HAP-1 (cell line): ENCODE data around the gene AMH.
"Not testable (repeated sequence)": the region's sequence is repeated elsewhere in the genome, so short reads cannot be mapped to it uniquely, and the experiment has no call there.

Experiments used
- DNase-seq, 2 experiments: peaks; one replicate each; pipeline ENCODE4 v3.0.0-alpha.2; 2016 to 2020; ENCODE audit warnings: low spot score in 2 of 2
- H3K27me3 ChIP-seq: fragments of 250-450 bp; sonication (Bioruptor Pico); 2 replicates; pipeline ENCODE4 v1.5.1; 2020; ENCODE audit warnings: low read depth, mild to moderate bottlenecking, moderate library complexity
- H3K36me3 ChIP-seq: fragments of 250-450 bp; sonication (Bioruptor Pico); replicated peaks from 2 replicates; pipeline ENCODE4 v1.5.1; 2020; ENCODE audit warnings: mild to moderate bottlenecking
- H3K4me1 ChIP-seq: fragments of 250-450 bp; sonication (Bioruptor Pico); 2 replicates; pipeline ENCODE4 v1.5.1; 2020; ENCODE audit warnings: mild to moderate bottlenecking
- H3K4me3 ChIP-seq: fragments of 250-450 bp; sonication (Bioruptor Pico); 2 replicates; pipeline ENCODE4 v1.5.1; 2020; ENCODE audit warnings: mild to moderate bottlenecking, moderate library complexity
- H3K9me3 ChIP-seq: fragments of 250-450 bp; sonication (Bioruptor Pico); 2 replicates; pipeline ENCODE4 v1.5.1; 2020; ENCODE audit warnings: mild to moderate bottlenecking, moderate library complexity
- in situ Hi-C: fragments of 300-500 bp; cut with MboI; formaldehyde crosslinking; loops from 3 replicates; pipeline ENCODE4 v1.14.3; 2020; ENCODE audit warnings: low sequenced_read_pairs, inconsistent platforms, mixed read lengths

Gene AMH

GRCh38 chr19:2249010-2249866 lies at the start of gene AMH:
Gene AMH, plus strand, starts transcription at chr19:2249323. Its CDS starts 10 bp downstream, at chr19:2249333.
- in situ Hi-C loops = no loop called here
- Histone ChIP-seq H3K27me3 (no peaks in the 10 kb centered on the region), H3K4me3 (no peak within 1 kb of the TSS), H3K4me1 (no peaks in the 10 kb centered on the region), H3K36me3 (peaks cover 43% of the 10 kb centered on the region), H3K9me3 (no peaks in the 10 kb centered on the region)
- DNase-seq = no peak

GRCh38 chr19:2199861-2200623 lies 49.1 kb upstream of the AMH start:
- no peaks in the 10 kb centered on the region for H3K4me1 ChIP-seq
- no peaks in the 10 kb centered on the region for H3K27me3 ChIP-seq
- in situ Hi-C loops = no loop called here
- peaks cover 31% of the 10 kb centered on the region for H3K36me3 ChIP-seq
- no peaks in the 10 kb centered on the region for H3K9me3 ChIP-seq
- no peak overlapping the region for H3K4me3 ChIP-seq
- DNase-seq = no peak

- H3K36me3 ChIP-seq = peaks cover 24% of the 10 kb centered on the region
- H3K9me3 ChIP-seq, H3K4me1 ChIP-seq, in situ Hi-C loops, H3K27me3 ChIP-seq, H3K4me3 ChIP-seq, DNase-seq: not testable (repeated sequence)
These were observed 48.4 kb upstream of the AMH start for GRCh38 chr19:2200624-2201294.

- Histone ChIP-seq H3K36me3 (peaks cover 16% of the 10 kb centered on the region), H3K27me3 (no peaks in the 10 kb centered on the region), H3K9me3 (no peaks in the 10 kb centered on the region), H3K4me1 (no peaks in the 10 kb centered on the region), H3K4me3 (no peak overlapping the region)
- in situ Hi-C loops = no loop called here
- no peak for DNase-seq
These were observed 47.5 kb upstream of the AMH start for GRCh38 chr19:2201473-2202148.

- Histone ChIP-seq H3K36me3 (peaks cover 22% of the 10 kb centered on the region), H3K4me1 (no peaks in the 10 kb centered on the region), H3K27me3 (no peaks in the 10 kb centered on the region), H3K9me3 (no peaks in the 10 kb centered on the region), H3K4me3 (no peak overlapping the region)
- DNase-seq = no peak
- in situ Hi-C loops = no loop called here
These were observed 46.8 kb upstream of the AMH start for GRCh38 chr19:2202366-2202765.

GRCh38 chr19:2207008-2207407 lies 42.1 kb upstream of the AMH start:
- in situ Hi-C loops = no loop called here
- no peak for DNase-seq
- Histone ChIP-seq H3K36me3 (peaks cover 32% of the 10 kb centered on the region), H3K27me3 (no peaks in the 10 kb centered on the region), H3K4me1 (no peaks in the 10 kb centered on the region), H3K4me3 (no peak overlapping the region), H3K9me3 (no peaks in the 10 kb centered on the region)

GRCh38 chr19:2207991-2208860 lies 40.9 kb upstream of the AMH start:
- in situ Hi-C loops = no loop called here
- H3K36me3 ChIP-seq = peaks cover 45% of the 10 kb centered on the region
- H3K4me3 ChIP-seq = no peak overlapping the region
- peak in 1 of 2 experiments; percentile 50 for DNase-seq
- H3K9me3 ChIP-seq = no peaks in the 10 kb centered on the region
- H3K4me1 ChIP-seq = no peaks in the 10 kb centered on the region
- no peaks in the 10 kb centered on the region for H3K27me3 ChIP-seq

GRCh38 chr19:2208975-2209374 lies 40.1 kb upstream of the AMH start:
- DNase-seq = no peak
- peaks cover 50% of the 10 kb centered on the region for H3K36me3 ChIP-seq
- in situ Hi-C loops = no loop called here
- H3K9me3 ChIP-seq = no peaks in the 10 kb centered on the region
- H3K27me3 ChIP-seq = no peaks in the 10 kb centered on the region
- H3K4me1 ChIP-seq = no peaks in the 10 kb centered on the region
- no peak overlapping the region for H3K4me3 ChIP-seq

- Histone ChIP-seq H3K9me3 (no peaks in the 10 kb centered on the region), H3K36me3 (peaks cover 53% of the 10 kb centered on the region)
These were observed 39.7 kb upstream of the AMH start for GRCh38 chr19:2209408-2209807.

GRCh38 chr19:2210206-2210605 lies 38.9 kb upstream of the AMH start:
- H3K36me3 ChIP-seq = peaks cover 61% of the 10 kb centered on the region
- no peaks in the 10 kb centered on the region for H3K4me1 ChIP-seq
- H3K9me3 ChIP-seq = no peaks in the 10 kb centered on the region
- DNase-seq = no peak
- no peak overlapping the region for H3K4me3 ChIP-seq
- in situ Hi-C loops = no loop called here
- no peaks in the 10 kb centered on the region for H3K27me3 ChIP-seq

More at GRCh38 chr19:2209408-2209807, 39.7 kb upstream of the AMH start:
- DNase-seq = no peak
- no peaks in the 10 kb centered on the region for H3K27me3 ChIP-seq
- no peaks in the 10 kb centered on the region for H3K4me1 ChIP-seq
- in situ Hi-C loops = no loop called here
- no peak overlapping the region for H3K4me3 ChIP-seq

- Histone ChIP-seq H3K36me3 (peaks cover 71% of the 10 kb centered on the region), H3K9me3 (no peaks in the 10 kb centered on the region), H3K4me1 (no peaks in the 10 kb centered on the region), H3K27me3 (no peaks in the 10 kb centered on the region), H3K4me3 (no peak overlapping the region)
- DNase-seq = no peak
- in situ Hi-C loops = no loop called here
These were observed 38.0 kb upstream of the AMH start for GRCh38 chr19:2210987-2211740.
